Measurements from ENCODE around the gene BTLA.

DNA sequence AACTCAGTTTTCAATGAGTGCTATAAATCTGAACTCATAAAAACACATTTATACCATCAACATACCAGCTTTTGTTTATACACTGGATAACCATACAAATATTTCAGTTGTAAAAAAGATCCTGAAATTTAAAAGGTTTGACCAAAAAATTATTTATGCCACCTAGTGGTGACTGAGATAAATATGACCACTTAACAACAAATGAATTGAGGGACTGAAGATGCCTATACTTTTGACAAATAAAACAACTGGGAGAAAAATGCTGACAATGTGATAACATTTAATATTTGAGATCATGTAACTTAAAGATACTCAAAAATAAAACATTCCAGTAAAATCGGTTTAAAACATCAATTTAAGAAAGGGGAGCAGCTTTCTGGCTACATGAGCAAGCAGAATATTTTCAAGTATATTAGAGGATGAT is 32.1 kb upstream of the BTLA start:
- TF ChIP-seq, protein P1, sequence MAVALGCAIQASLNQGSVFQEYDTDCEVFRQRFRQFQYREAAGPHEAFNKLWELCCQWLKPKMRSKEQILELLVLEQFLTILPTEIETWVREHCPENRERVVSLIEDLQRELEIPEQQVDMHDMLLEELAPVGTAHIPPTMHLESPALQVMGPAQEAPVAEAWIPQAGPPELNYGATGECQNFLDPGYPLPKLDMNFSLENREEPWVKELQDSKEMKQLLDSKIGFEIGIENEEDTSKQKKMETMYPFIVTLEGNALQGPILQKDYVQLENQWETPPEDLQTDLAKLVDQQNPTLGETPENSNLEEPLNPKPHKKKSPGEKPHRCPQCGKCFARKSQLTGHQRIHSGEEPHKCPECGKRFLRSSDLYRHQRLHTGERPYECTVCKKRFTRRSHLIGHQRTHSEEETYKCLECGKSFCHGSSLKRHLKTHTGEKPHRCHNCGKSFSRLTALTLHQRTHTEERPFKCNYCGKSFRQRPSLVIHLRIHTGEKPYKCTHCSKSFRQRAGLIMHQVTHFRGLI (tag by site-specific recombination; IDR thresholded peaks at IDR 0.05): no peak
- TF ChIP-seq, protein P2, sequence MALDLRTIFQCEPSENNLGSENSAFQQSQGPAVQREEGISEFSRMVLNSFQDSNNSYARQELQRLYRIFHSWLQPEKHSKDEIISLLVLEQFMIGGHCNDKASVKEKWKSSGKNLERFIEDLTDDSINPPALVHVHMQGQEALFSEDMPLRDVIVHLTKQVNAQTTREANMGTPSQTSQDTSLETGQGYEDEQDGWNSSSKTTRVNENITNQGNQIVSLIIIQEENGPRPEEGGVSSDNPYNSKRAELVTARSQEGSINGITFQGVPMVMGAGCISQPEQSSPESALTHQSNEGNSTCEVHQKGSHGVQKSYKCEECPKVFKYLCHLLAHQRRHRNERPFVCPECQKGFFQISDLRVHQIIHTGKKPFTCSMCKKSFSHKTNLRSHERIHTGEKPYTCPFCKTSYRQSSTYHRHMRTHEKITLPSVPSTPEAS (tag by site-specific recombination; IDR thresholded peaks at IDR 0.05): no peak
- TF ChIP-seq, protein P3, sequence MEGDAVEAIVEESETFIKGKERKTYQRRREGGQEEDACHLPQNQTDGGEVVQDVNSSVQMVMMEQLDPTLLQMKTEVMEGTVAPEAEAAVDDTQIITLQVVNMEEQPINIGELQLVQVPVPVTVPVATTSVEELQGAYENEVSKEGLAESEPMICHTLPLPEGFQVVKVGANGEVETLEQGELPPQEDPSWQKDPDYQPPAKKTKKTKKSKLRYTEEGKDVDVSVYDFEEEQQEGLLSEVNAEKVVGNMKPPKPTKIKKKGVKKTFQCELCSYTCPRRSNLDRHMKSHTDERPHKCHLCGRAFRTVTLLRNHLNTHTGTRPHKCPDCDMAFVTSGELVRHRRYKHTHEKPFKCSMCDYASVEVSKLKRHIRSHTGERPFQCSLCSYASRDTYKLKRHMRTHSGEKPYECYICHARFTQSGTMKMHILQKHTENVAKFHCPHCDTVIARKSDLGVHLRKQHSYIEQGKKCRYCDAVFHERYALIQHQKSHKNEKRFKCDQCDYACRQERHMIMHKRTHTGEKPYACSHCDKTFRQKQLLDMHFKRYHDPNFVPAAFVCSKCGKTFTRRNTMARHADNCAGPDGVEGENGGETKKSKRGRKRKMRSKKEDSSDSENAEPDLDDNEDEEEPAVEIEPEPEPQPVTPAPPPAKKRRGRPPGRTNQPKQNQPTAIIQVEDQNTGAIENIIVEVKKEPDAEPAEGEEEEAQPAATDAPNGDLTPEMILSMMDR (tag by site-specific recombination; IDR thresholded peaks at IDR 0.05): no peak
- TF ChIP-seq ZNF777 (tag by site-specific recombination; IDR thresholded peaks at IDR 0.05; ENCODE audit: borderline replicate concordance) (no peak), ZNF423 (tag by site-specific recombination; IDR thresholded peaks at IDR 0.05) (no peak)
- TF ChIP-seq, protein P4, sequence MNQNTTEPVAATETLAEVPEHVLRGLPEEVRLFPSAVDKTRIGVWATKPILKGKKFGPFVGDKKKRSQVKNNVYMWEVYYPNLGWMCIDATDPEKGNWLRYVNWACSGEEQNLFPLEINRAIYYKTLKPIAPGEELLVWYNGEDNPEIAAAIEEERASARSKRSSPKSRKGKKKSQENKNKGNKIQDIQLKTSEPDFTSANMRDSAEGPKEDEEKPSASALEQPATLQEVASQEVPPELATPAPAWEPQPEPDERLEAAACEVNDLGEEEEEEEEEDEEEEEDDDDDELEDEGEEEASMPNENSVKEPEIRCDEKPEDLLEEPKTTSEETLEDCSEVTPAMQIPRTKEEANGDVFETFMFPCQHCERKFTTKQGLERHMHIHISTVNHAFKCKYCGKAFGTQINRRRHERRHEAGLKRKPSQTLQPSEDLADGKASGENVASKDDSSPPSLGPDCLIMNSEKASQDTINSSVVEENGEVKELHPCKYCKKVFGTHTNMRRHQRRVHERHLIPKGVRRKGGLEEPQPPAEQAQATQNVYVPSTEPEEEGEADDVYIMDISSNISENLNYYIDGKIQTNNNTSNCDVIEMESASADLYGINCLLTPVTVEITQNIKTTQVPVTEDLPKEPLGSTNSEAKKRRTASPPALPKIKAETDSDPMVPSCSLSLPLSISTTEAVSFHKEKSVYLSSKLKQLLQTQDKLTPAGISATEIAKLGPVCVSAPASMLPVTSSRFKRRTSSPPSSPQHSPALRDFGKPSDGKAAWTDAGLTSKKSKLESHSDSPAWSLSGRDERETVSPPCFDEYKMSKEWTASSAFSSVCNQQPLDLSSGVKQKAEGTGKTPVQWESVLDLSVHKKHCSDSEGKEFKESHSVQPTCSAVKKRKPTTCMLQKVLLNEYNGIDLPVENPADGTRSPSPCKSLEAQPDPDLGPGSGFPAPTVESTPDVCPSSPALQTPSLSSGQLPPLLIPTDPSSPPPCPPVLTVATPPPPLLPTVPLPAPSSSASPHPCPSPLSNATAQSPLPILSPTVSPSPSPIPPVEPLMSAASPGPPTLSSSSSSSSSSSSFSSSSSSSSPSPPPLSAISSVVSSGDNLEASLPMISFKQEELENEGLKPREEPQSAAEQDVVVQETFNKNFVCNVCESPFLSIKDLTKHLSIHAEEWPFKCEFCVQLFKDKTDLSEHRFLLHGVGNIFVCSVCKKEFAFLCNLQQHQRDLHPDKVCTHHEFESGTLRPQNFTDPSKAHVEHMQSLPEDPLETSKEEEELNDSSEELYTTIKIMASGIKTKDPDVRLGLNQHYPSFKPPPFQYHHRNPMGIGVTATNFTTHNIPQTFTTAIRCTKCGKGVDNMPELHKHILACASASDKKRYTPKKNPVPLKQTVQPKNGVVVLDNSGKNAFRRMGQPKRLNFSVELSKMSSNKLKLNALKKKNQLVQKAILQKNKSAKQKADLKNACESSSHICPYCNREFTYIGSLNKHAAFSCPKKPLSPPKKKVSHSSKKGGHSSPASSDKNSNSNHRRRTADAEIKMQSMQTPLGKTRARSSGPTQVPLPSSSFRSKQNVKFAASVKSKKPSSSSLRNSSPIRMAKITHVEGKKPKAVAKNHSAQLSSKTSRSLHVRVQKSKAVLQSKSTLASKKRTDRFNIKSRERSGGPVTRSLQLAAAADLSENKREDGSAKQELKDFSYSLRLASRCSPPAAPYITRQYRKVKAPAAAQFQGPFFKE (tag by site-specific recombination; IDR thresholded peaks at IDR 0.05; ENCODE audit: borderline replicate concordance): no peak
